Erythroblast (primary cell): ENCODE results near the gene PITPNC1.

Experiments used
- GATA1 ChIP-seq: IDR thresholded peaks from 2 replicates; pipeline ENCODE4 v1.6.1; 2011; ENCODE audit warnings: low read depth, mild to moderate bottlenecking, control low read depth, low read length, moderate library complexity
- POLR2A ChIP-seq: IDR thresholded peaks from 2 replicates; pipeline ENCODE4 v1.6.1; 2011; ENCODE audit warnings: mild to moderate bottlenecking, low read length

DNA sequence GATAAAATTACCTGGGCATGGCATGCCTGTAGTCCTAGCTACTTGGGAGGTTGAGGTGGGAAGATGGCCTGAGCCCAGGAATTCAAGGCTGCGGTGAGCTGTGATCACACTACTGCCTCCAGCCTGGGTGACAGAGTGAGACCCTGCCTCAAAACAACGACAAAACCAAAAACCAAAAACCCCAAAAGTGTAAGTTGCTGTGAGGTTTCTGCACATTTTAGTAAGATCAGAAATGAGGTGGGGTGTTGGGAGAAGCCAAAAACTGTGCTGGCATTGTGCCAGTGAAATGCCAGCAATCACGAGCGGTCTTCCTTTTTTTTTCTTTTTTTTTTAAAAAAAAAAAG, 114.6 kb downstream of the PITPNC1 start:
- TF ChIP-seq POLR2A (no peak), GATA1 (no peak)
